GM12865 (cell line): ENCODE data around the gene CAPZB.

Experiments
- DNase-seq: peaks from one replicate; pipeline ENCODE4 v3.0.0; 2010; ENCODE audit warnings: low read depth
- H3K4me3 ChIP-seq: 2 replicates; pipeline ENCODE4 v1.5.1; 2011; ENCODE audit warnings: mild to moderate bottlenecking, low read depth, low read length, control low read depth
- TF ChIP-seq, protein P1 (sequence below): IDR thresholded peaks from 2 replicates; pipeline ENCODE4 v1.5.1; 2011; ENCODE audit warnings: low read length, control low read depth, low read depth, inconsistent platforms; ENCODE audit not compliant: insufficient read depth; ENCODE audit errors: missing control alignments

The CAPZB gene

DNA sequence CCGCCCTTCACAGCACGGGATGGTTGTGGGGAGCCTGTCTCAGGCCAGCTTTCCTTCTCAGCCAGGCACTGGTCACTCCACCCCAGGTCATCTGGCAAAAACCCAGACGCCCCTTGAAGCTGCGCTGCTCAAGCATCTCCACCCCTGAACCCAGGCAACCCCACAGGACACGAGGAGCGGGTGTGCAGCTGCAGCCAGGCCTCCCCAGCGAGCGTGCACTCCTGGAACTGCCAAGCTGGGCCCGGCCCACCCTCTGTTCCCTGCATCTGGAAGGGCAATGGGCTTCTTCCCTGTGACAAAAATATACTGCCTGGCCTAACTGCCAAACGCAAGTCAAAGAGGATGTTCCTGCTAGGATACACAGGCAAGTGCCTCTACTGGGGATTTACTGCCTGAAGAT is 133.5 kb downstream of the CAPZB start:
- H3K4me3 ChIP-seq = no peak overlapping the region
- TF ChIP-seq, protein P1, sequence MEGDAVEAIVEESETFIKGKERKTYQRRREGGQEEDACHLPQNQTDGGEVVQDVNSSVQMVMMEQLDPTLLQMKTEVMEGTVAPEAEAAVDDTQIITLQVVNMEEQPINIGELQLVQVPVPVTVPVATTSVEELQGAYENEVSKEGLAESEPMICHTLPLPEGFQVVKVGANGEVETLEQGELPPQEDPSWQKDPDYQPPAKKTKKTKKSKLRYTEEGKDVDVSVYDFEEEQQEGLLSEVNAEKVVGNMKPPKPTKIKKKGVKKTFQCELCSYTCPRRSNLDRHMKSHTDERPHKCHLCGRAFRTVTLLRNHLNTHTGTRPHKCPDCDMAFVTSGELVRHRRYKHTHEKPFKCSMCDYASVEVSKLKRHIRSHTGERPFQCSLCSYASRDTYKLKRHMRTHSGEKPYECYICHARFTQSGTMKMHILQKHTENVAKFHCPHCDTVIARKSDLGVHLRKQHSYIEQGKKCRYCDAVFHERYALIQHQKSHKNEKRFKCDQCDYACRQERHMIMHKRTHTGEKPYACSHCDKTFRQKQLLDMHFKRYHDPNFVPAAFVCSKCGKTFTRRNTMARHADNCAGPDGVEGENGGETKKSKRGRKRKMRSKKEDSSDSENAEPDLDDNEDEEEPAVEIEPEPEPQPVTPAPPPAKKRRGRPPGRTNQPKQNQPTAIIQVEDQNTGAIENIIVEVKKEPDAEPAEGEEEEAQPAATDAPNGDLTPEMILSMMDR = no peak
- DNase-seq = no peak

DNA sequence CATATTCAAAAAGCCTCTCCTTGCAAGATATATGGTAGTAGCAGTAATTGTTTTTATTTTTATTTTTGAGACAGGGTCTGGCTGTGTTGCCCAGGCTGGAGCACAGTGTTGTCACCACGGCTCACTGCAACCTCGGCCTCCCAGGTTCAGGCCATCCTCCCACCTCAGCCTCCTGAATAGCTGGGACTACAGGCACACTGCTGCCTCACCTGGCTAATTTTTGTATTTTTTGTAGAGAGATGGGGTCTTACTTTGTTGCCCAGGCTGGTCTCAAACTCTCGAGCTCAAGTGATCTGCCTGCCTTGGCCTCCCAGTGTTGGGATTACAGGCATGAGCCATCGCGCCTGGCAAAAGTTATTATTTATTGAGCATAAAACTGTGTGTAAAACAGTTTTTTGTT is 134.8 kb downstream of the CAPZB start:
- no peak for DNase-seq
- TF ChIP-seq, protein P1 = no peak
- H3K4me3 ChIP-seq = no peak overlapping the region

DNA sequence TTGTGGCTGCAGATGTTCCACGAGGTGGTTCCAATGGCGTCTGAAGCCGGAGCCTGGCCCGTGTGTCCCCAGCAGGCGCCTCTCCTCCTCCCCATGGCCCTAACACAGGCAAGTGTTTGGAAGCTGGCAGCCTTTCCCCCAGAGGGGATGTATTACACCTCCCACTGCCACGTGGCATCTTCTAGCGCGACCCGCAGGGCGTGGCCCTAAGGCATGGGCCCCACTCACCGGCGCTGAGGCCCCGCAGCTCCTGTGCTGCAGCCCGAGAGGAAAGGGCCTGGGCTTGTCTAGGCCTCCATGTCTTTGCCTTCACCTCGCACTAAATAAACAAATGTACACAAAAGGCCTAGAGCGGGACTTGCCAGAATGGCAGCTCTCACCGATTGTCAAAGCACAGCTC is 135.3 kb downstream of the CAPZB start:
- TF ChIP-seq, protein P1 = no peak
- DNase-seq = no peak
- no peak overlapping the region for H3K4me3 ChIP-seq

DNA sequence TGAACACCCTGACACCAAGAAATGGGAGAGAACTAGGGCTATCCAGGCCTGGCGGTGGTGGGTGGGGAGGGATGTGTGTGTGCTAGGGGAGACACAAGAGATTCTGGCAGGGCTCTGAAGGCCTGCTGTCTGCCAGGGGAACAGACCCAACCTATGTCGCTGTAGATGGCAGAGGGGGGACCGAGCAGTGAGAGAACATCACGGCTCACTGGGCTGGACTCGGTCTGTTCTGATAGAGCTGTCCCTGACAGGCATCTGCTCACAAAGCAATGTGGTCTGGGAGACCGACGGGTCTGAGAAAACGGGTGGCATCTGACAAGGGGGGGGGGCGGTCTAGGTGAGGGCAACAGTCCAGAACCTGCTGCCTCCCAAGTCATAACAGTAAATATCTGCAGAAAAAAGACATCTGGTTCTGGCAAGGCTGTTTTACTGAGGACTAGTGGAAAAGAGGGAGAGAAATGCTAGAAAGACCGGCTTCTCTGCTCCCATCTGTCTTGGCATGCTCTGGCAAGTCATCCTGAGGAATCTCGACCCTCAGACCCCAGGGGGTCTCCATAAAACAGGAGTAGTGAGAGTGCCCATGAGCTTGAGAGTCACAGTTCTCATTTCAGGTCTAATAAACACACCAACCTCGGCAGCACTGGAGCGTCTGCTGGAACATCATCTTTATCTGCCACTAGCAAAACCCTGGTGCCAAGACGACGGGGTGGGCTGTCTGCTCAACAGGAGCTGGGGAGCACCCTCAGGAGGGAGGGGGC is 136.7 kb downstream of the CAPZB start:
- H3K4me3 ChIP-seq = no peak overlapping the region
- no peak for DNase-seq
- TF ChIP-seq, protein P1 = no peak

DNA sequence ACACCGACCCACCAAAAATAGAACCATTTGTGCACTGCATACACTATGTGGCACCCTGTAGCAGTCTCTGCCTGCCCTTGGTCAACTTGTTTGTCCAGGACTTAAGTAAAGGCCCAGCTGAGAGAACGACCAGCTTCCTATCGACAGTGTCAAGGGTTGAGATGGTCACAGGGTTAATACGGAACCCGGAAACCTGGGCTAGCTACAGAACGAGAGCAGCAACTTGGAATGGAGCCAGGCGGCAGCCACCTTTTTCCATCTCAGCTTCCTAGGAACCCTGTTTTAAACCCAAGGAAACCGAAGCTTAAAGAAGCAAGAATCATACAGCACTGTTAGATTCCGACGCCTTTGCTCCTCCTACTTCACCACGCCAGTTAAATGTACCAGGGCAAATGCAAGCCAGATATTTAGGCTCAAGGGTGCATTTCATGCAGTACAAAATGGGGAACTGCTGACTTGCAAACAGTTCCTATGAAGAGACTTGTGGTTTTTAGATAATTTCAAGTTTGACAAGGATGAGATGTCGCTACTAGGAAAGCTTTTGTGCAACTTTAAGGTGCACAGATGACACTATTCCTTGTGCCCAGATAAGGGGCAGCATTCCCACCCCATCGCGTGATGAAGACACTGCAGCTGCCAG is 137.7 kb downstream of the CAPZB start:
- TF ChIP-seq, protein P1 = no peak
- no peak for DNase-seq
- H3K4me3 ChIP-seq = no peak overlapping the region

DNA sequence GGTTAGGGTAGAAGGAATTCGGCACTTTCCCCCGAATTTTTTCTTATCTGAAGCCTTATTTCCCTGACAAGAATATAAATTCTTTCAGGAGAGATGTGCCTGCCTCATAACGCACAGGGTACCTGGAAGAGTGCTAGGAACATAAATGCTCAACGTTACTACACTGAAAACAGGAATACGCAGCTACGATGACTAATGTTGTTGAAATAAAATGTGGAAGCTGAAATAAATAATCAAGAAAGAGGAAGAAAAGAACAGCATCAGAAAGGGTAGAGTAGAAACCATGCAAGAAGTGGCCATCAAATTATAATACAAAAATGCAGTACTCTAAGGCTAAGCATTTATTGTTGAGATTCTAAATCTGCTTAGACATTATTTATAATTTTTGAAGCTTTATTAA is 139.3 kb downstream of the CAPZB start:
- TF ChIP-seq, protein P1 = no peak
- H3K4me3 ChIP-seq = no peak overlapping the region
- no peak for DNase-seq
